ENCODE measurements around the gene NEMP1. TPM values are rescaled to one million over a fixed set of nuclear protein-coding genes. Genes with fewer than 3 reads are reported as not detected.

Gene NEMP1
- total and polyA plus RNA-seq, 2 of the 8 experiments (the other 6 are each of a cell fraction or from before 2014, with no cell fraction given) = 30.1 to 43.2 TPM

GRCh38 chr12:57127726-57128518 lies 49.3 kb upstream of the NEMP1 start, which contains the start of gene LRP1 (continued):
- TF ChIP-seq CHD7 (IDR thresholded peaks at IDR 0.05; ENCODE audit: insufficient replicate concordance, low read length) (no peak), JUN (IDR thresholded peaks at IDR 0.05; ENCODE audit: low read depth, low read length) (no peak), SIX5 (IDR thresholded peaks at IDR 0.05; ENCODE audit: low read depth, low read length) (no peak), CTBP2 (IDR thresholded peaks at IDR 0.05; ENCODE audit: borderline replicate concordance, insufficient read depth, insufficient read length, low read length) (no peak), TBP (IDR thresholded peaks at IDR 0.05; ENCODE audit: low read depth, low read length) (no peak), CHD2 (IDR thresholded peaks at IDR 0.05; ENCODE audit: low read length) (no peak), BRCA1 (IDR thresholded peaks at IDR 0.05; ENCODE audit: low read depth, low read length) (no peak), TAF7 (optimal IDR thresholded peaks at IDR 0.05; ENCODE audit: borderline replicate concordance, low read depth, low read length) (no peak), RFX5 (IDR thresholded peaks at IDR 0.05; ENCODE audit: borderline replicate concordance, low read depth, low read length) (no peak)
